Measurements from ENCODE around the gene PTGDS.

Gene PTGDS

GRCh38 chr9:136949817-136950655, 27.3 kb upstream of the PTGDS start (continued):
- TF ChIP-seq PBX3 (CRISPR knock-in tag; IDR thresholded peaks at IDR 0.05) (peak; percentile 13; the same call in 1 of the 2 replicates), KLF1 (tag by site-specific recombination; IDR thresholded peaks at IDR 0.05) (peak; percentile 98), KLF17 (tag by site-specific recombination; IDR thresholded peaks at IDR 0.05) (peak; percentile 25), ZNF140 (tag by site-specific recombination; IDR thresholded peaks at IDR 0.05) (no peak), ZNF76 (tag by site-specific recombination; IDR thresholded peaks at IDR 0.05; ENCODE audit: borderline replicate concordance, low read depth) (peak; percentile 7; the same call in 1 of the 2 replicates), ZFHX2 (tag by site-specific recombination; conservative IDR thresholded peaks at IDR 0.05) (peak; percentile 50), ZNF341 (tag by site-specific recombination; IDR thresholded peaks at IDR 0.05; ENCODE audit: low read depth) (peak; percentile 99), ZNF692 (tag by site-specific recombination; IDR thresholded peaks at IDR 0.05) (peak; percentile 67), KLF9 (tag by site-specific recombination; IDR thresholded peaks at IDR 0.05; ENCODE audit: low read depth) (peak; percentile 51), BCL11A (tag by site-specific recombination; IDR thresholded peaks at IDR 0.05; ENCODE audit: low read depth) (peak; percentile 34; the same call in 1 of the 2 replicates), ZNF423 (tag by site-specific recombination; IDR thresholded peaks at IDR 0.05) (peak; percentile 90; the same call in 1 of the 2 replicates), ZSCAN30 (tag by site-specific recombination; IDR thresholded peaks at IDR 0.05) (peak; percentile 10; the same call in 1 of the 2 replicates), GLI2 (tag by site-specific recombination; IDR thresholded peaks at IDR 0.05; ENCODE audit: borderline replicate concordance, low read depth) (no peak), ZBTB26 (tag by site-specific recombination; optimal IDR thresholded peaks at IDR 0.05) (peak; percentile 88), ZBTB48 (tag by site-specific recombination; IDR thresholded peaks at IDR 0.05) (peak; percentile 51; the same call in 1 of the 2 replicates), ZNF513 (tag by site-specific recombination; IDR thresholded peaks at IDR 0.05) (no peak), ZNF654 (tag by site-specific recombination; IDR thresholded peaks at IDR 0.05; ENCODE audit: low read depth) (no peak), SCRT2 (tag by site-specific recombination; IDR thresholded peaks at IDR 0.05) (peak; percentile 32), ZNF561 (tag by site-specific recombination; IDR thresholded peaks at IDR 0.05; ENCODE audit: borderline replicate concordance) (peak; percentile 76; the same call in 1 of the 2 replicates), ZNF311 (tag by site-specific recombination; IDR thresholded peaks at IDR 0.05; ENCODE audit: borderline replicate concordance) (no peak), ZBTB7A (tag by site-specific recombination; IDR thresholded peaks at IDR 0.05; ENCODE audit: low read depth) (peak; percentile 54), ZNF394 (tag by site-specific recombination; IDR thresholded peaks at IDR 0.05; ENCODE audit: borderline replicate concordance) (peak; percentile 67; the same call in 1 of the 2 replicates), ZFP41 (tag by site-specific recombination; IDR thresholded peaks at IDR 0.05; ENCODE audit: borderline replicate concordance) (no peak), ZBTB10 (tag by site-specific recombination; IDR thresholded peaks at IDR 0.05) (peak; percentile 72; the same call in 1 of the 2 replicates), ZNF391 (tag by site-specific recombination; IDR thresholded peaks at IDR 0.05; ENCODE audit: borderline replicate concordance, low read depth) (no peak; the same call in 1 of the 2 replicates), ZNF324 (tag by site-specific recombination; IDR thresholded peaks at IDR 0.05) (peak; percentile 23; the same call in 1 of the 2 replicates), ZNF121 (tag by site-specific recombination; IDR thresholded peaks at IDR 0.05) (0 out of 2 replicates have a peak, but pooled peaks have one; percentile 6), ZNF10 (tag by site-specific recombination; IDR thresholded peaks at IDR 0.05) (peak; percentile 29), HOXC10 (CRISPR knock-in tag; IDR thresholded peaks at IDR 0.05) (no peak)

Measured in HEK293 (cell line).